Measurements from ENCODE around the gene KIF6.
A peak's percentile ranks its signal among the peaks of the same experiment; 100 is the strongest.
"Not testable (repeated sequence)": the region's sequence is repeated elsewhere in the genome, so short reads cannot be mapped to it uniquely, and the experiment has no call there.

The KIF6 gene

DNA sequence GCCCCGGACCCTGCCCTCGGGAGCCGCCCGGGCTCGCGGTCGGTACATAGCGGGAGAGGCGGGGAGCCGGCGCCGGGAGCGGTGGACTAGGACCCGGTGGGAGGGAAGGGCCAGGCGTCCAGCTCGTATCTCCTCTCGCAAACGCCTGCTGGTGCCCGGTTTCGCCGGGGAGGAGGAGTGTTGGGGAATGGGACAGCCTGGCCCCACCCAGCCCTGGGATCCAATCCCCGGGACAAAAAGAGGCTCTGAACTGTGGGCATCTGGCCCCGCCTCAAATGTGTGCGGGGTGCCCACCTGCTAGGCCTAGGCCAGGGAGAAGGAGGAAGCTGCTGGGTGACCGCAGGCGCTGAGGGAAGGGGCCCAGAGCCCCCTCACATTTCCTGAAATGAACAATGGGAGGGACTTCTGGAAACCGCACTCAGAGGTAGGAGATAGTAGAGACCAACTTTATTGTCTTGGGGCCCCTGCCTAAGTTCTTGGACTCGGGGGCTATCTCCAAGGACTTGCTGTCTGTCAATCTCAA, 410.9 kb downstream of the KIF6 start, which contains the start of gene KCNK17:
KCNK17 (minus strand) TSS at position 147 of the 523 bp plus-strand sequence; CDS start at position 48, 99 bp downstream.
- no peak for DNase-seq (ENCODE audit: low read depth)

DNA sequence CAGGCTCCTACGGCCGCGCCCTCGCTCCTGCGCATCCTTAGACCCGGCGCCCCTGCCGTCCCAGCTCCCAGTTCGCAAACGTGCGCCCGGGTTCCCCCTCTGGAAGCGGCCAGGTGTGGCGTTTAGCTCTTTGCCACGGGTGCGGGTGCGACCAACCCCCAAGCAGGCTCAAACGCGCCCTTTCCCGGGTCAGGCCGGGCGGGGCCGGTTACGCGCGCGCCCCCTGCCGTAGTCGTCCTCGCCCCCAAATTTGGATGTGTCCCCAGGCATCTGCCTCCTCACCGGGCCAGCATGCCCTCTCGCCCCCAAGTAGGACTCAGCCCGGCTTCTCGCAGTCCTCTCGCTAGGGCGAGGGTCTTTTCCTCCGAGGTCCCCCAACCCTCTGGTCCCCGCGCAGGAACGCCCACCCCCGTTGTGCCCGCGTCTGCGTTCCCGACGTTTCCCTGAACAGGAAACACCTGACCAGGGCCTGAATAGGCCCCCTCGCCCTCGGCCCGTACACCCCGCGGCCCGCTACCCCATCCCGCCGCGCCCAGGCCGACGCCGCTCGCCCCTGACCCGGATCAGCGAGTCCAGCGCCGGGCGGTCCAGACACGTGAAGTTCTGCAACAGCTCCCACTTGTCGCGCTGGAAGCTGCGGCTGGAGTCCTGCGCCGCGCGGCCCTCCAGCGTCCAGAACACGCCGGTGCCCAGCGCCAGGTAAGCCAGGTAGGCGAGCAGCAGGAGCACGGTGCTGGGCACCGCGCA, 411.5 kb downstream of the KIF6 start:
- DNase-seq (ENCODE audit: low read depth): no peak

DNA sequence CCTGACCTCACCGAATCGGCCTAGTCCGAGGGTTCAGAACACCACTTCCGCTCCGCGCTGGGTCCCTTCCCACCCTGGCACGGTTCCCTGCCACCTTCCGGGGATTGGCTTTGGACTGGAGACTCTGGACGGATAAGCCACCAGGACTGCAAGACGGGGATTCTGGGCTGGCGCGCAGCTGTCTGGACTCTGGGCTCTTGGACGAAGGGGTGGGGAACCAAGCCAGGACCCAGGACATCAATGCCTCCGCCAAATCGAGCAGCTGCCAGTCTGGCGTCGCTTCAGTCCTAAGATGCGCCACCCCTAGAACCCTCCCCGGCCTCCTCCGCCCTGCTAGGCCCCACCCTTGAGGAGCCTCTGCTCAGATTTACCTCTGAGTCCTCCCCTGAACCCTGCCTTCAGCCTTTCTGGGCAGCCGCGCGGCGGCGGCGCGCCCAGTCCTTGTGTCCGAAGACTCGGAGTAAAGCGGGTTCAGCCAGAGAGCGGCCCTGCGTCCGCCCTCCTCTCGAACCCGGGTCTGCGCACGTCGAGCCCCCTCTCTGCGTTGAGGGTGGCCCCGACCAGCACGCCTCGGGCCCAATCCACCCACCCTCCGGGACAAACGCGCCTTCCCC, 412.2 kb downstream of the KIF6 start:
- no peak for DNase-seq (ENCODE audit: low read depth)

DNA sequence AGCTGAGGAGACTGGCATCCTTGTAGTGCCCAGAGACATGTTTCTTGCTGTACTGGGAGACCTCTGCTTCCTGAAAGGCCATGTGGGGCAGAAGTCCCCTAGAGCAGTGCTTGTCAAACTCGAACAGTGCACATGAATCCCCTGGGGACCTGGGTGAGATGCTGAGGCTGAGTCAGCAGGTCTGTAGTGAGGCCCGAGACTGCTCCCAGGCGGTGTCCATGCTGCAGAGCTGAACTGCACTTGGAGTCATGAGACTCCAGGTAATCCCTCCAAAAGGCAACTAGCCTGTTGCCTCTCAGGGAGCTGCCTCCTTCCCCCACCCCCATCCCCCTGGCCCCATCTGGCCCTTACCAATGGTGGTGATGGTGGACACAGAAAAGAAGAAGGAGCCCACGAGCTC, 414.7 kb downstream of the KIF6 start:
- no peak for DNase-seq (ENCODE audit: low read depth)

DNA sequence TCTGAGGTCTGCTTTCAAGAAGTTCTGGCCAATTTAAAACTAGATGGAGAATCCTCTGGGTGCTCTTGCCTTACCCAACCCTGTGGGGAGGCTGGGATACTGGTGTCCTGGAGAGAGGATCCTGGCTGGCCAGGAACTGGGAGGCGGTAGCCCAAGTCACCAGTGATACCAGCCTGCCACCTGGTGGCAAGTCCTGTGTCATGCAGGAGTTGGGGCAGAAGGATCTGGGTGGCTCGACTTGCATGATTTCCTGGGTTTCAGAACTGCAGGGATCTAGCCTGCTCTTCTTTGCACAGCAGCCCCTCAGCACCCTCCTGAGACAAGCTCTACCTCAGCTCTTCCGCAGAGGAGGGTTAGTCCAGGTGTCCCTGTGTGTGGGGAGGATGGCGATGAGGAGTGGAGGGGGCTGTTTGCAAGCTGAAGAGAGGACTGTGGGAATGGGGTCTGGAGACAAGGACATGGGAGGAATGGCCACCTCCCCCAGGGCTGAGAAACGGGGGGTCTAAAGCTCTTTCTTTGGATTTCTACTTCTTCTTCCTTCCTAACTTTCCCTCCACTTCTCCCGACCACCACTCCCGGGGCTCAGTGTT, 415.2 kb downstream of the KIF6 start:
- DNase-seq (ENCODE audit: low read depth): no peak

DNA sequence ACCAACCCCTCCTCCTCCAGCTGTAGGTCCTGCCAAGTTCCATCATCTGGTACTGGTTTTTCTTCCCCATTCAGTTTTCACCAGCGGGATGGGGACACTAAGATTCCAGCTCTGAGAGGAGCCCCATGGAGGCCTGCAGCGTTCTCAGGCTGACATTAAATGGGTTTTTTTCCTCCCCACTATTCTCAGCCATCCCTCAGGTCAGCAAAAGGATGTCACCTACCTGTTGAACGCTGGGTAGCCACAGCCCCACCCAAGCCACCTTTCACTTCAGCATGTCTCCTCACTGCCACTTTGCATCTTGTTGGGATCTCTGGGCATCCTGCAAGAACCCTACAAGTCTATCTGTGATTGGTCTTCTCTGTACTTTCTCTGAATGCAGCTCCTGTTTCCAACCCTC, 417.7 kb downstream of the KIF6 start:
- no peak for DNase-seq (ENCODE audit: low read depth)

- no peak for DNase-seq (ENCODE audit: low read depth)
Observed at GRCh38 chr6:39304951-39305350, 420.3 kb downstream of the KIF6 start.

- no peak for DNase-seq (ENCODE audit: low read depth)
Observed at GRCh38 chr6:39303425-39304153, 421.6 kb downstream of the KIF6 start.

- peak; percentile 78 for DNase-seq (ENCODE audit: low read depth)
Observed at GRCh38 chr6:39302669-39303424, 422.4 kb downstream of the KIF6 start.

- no peak for DNase-seq (ENCODE audit: low read depth)
Observed at GRCh38 chr6:39302011-39302410, 423.2 kb downstream of the KIF6 start.

GRCh38 chr6:39301606-39302005, 423.6 kb downstream of the KIF6 start:
- no peak for DNase-seq (ENCODE audit: low read depth)

GRCh38 chr6:39300739-39301138, 424.5 kb downstream of the KIF6 start:
- DNase-seq (ENCODE audit: low read depth): no peak

GRCh38 chr6:39298061-39298460, 427.1 kb downstream of the KIF6 start:
- DNase-seq (ENCODE audit: low read depth): no peak

GRCh38 chr6:39296745-39297640, 428.2 kb downstream of the KIF6 start:
- DNase-seq (ENCODE audit: low read depth): no peak

GRCh38 chr6:39295611-39296011, 429.6 kb downstream of the KIF6 start:
- no peak for DNase-seq (ENCODE audit: low read depth)

DNA sequence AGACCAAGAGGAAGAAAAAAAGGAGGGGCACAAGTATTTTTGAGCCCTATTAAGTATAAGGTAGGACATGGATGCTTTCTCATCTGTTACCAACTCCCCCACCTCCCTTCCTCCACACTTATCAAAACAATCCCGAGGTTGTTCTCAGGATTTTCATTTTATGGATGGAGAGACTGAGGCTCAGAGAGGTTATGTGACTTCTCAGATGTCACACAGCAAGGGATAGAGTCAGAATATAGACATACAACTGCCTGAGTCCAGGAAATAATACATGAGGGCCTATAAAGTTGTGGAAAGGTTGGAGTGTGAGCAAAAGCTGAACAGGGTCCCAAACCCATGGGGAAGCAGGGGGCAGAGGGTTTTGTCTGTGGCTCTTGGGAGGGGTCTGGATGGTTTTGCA, 430.3 kb downstream of the KIF6 start:
- no peak for DNase-seq (ENCODE audit: low read depth)

DNA sequence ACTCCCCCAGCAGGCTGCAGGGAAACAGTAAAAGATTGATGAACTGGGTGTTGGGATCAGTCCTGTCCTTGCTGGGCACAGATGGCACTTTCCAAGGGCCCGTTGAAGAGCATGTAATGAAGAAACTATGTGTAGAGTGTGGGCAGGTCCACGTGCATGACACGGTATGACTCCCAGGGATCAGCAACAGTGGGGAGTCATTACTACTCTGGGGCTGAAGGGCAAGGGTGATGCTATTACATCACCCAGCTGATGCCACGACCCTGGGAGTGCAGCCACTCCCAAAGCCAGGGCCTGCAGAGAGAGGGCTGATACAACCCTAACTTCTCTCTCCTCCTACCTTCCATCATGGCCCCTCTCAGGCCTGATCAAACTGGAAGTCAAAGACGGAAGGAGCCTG, 431.1 kb downstream of the KIF6 start:
- DNase-seq (ENCODE audit: low read depth): no peak

GRCh38 chr6:39292637-39293036, 432.6 kb downstream of the KIF6 start:
- DNase-seq (ENCODE audit: low read depth): no peak

DNA sequence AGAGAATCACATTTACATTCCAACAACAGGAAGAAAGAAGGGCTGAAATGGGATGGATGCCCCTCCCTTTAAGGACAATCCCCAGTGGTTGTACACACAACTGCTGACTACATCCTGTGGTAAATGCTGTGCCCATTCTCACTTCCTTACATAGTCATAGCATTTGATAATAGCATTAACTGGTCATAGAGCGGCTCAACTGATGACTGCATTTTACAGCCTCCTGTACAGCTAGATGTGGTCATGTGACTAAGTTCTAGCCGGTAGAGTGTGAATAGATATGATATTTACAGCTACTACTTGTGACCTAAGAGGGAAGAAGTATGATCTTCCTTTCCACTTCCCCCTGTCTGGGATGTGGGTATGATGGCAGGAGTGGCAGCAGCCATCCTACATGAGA, 435.7 kb downstream of the KIF6 start:
- no peak for DNase-seq (ENCODE audit: low read depth)

DNA sequence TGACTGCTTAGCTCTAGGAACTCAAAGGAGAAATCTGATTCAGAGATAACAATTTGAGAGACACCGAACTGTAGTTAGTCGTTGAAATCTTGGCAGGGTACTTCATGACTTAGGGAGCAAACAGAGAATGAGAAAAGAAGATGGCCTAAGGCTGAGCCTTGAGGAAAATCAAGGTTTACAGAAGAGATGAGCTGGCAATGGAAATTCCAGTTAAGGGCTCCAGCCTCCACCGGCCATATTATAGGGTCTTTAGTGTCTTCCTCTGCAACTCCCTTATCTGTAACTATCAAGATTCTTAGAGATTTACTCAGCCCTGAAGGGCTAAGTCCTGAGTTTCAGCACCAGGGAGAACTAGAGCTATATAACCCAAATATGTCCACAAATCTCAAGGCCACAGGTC, 437.6 kb downstream of the KIF6 start:
- DNase-seq (ENCODE audit: low read depth): no peak

DNA sequence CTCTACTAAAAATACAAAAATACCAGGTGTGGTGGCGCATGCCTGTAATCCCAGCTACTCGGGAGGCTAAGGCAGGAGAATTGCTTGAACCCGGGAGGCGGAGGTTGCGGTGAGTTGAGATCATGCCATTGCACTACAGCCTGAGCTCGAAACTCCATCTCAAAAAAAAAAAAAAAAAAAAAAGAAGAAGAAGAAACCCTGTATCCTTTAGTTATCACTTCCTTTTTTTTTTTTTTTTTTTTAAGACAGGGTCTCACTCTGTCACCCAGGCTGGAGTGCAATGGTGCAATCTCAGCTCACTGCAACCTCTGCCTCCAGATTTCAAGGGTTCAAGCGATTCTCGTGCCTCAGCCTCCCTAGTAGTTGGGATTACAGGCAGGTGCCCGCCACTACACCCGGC, 438.6 kb downstream of the KIF6 start:
- not testable (repeated sequence) for DNase-seq (ENCODE audit: low read depth)
